Gastrocnemius medialis (tissue), 4 donors: Measurements from ENCODE around the gene LRIG1. TPM values are rescaled to one million over a fixed set of nuclear protein-coding genes. Genes with fewer than 3 reads are reported as not detected.
A peak's percentile ranks its signal among the peaks of the same experiment; 100 is the strongest.

ENCODE experiments used
- ATAC-seq, 2 donors: fragments of 150-250 bp; one replicate each; pipeline ENCODE4 v1.9.1; 2016
- DNase-seq, 2 donors: peaks; one replicate each; pipeline ENCODE4 v3.0.0-alpha.2; 2019
- H3K27ac ChIP-seq, 4 donors: fragments of 200-600 bp; sonication (generic); 1 replicate in 1 of 4; 2 replicates in 3 of 4; pipeline ENCODE4 v1.5.1; 2016 to 2018; ENCODE audit warnings: mild to moderate bottlenecking in 2 of 4, moderate library complexity in 1 of 4
- H3K27me3 ChIP-seq, 3 donors: fragments of 200-600 bp; sonication (generic) in 2 of 3; 1 replicate in 1 of 3; 2 replicates in 2 of 3; pipeline versions ENCODE4 v1.5.1 to v1.6.0; 2016 to 2019; ENCODE audit warnings: mild to moderate bottlenecking in 1 of 3, moderate library complexity in 1 of 3
- H3K36me3 ChIP-seq, 2 donors: fragments of 200-600 bp; sonication (generic) in 1 of 2; one replicate each; pipeline ENCODE4 v1.5.1; 2017 to 2018
- H3K4me1 ChIP-seq, 2 donors: fragments of 200-600 bp; sonication (generic) in 1 of 2; one replicate each; pipeline ENCODE4 v1.5.1; 2016 to 2017; ENCODE audit warnings: mild to moderate bottlenecking in 2 of 2
- H3K4me3 ChIP-seq, 4 donors: fragments of 200-600 bp; sonication (generic) in 3 of 4; 1 replicate in 1 of 4; 2 replicates in 3 of 4; pipeline ENCODE4 v1.5.1; 2016 to 2019; ENCODE audit warnings: mild to moderate bottlenecking in 2 of 4
- H3K9me3 ChIP-seq, 3 donors: fragments of 200-600 bp; sonication (generic) in 2 of 3; 1 replicate in 1 of 3; 2 replicates in 2 of 3; pipeline ENCODE4 v1.5.1; 2016 to 2019
- CTCF ChIP-seq, 5 experiments: fragments of 450-650 bp in 3 of 5; fragments of 200-600 bp in 2 of 5; sonication (generic) in 2 of 5; IDR thresholded peaks in 4 of 5; conservative IDR thresholded peaks in 1 of 5; 1 replicate in 4 of 5; 2 replicates in 1 of 5; pipeline ENCODE4 v1.5.1; 2016 to 2019; ENCODE audit warnings: antibody characterized with exemption in 5 of 5, mild to moderate bottlenecking in 3 of 5, moderate library complexity in 3 of 5
- POLR2A ChIP-seq, 2 donors: fragments of 450-650 bp; IDR thresholded peaks; one replicate each; pipeline ENCODE4 v1.6.1; 2017; ENCODE audit warnings: antibody characterized with exemption in 2 of 2, mild to moderate bottlenecking in 2 of 2, moderate library complexity in 2 of 2
- in situ Hi-C, 4 donors: fragments of 200-750 bp; cut with MboI; loops; one replicate each; pipeline versions ENCODE4 v1.15.0 to v1.8.0; 2017; ENCODE audit warnings: low sequenced_read_pairs in 4 of 4
- intact Hi-C: fragments of 100-400 bp; cut with DNase I; formaldehyde crosslinking; loops from one replicate; pipeline ENCODE4 v1.15.1; 2023; ENCODE audit warnings: low total_unique reads
- total RNA-seq, 4 donors: library from RNA; depleted of rRNA; stranded (reverse); fragments of >200 nt; gene quantifications; one replicate each; pipeline versions ENCODE4 v1.1.0 to v1.2.3, GENCODE V29; 2016

The LRIG1 gene
- total RNA-seq, 4 donors from 2014 or later, result 45.3 to 103 (median 58.6) TPM

- no peaks in the 10 kb centered on the region for H3K9me3 ChIP-seq
- no peak for DNase-seq
- H3K27ac ChIP-seq, result no peak overlapping the region
- in situ Hi-C loops (loop anchor here in 1 of 4 donors (10.0 kb wide), 1 partner anchor 57 kb away; no protein-coding TSS in a partner anchor), intact Hi-C loops (no loop called here)
- no peak for TF ChIP-seq POLR2A (IDR thresholded peaks at IDR 0.05)
- H3K36me3 ChIP-seq, result no peaks in the 10 kb centered on the region
- peaks cover 63 to 83% of the 10 kb centered on the region in 2 donors for H3K4me1 ChIP-seq
- no peak overlapping the region for H3K4me3 ChIP-seq
- no peaks in the 10 kb centered on the region for H3K27me3 ChIP-seq
- ATAC-seq, result no peak
Measured at GRCh38 chr3:66437341-66437929, 63.4 kb downstream of the LRIG1 start.

- in situ Hi-C loops, result loop anchor here in 1 of 4 donors (10.0 kb wide), 1 partner anchor 59 kb away; no protein-coding TSS in a partner anchor
- peak overlapping the region; percentile 37 to 77 (median 61) for H3K27ac ChIP-seq
- DNase-seq, result peak; percentile 58 to 76
- peak; percentile 44 for ATAC-seq
- no peaks in the 10 kb centered on the region for H3K9me3 ChIP-seq
- TF ChIP-seq POLR2A (IDR thresholded peaks at IDR 0.05), result no peak
- TF ChIP-seq CTCF (IDR thresholded peaks at IDR 0.05 in 4 of 5, conservative IDR thresholded peaks at IDR 0.05 in 1 of 5), result no peak
- H3K4me3 ChIP-seq, result no peak overlapping the region
- no peaks in the 10 kb centered on the region for H3K27me3 ChIP-seq
- peaks cover 63 to 83% of the 10 kb centered on the region in 2 donors for H3K4me1 ChIP-seq
- intact Hi-C loops, result no loop called here
- no peaks in the 10 kb centered on the region for H3K36me3 ChIP-seq
Measured at GRCh38 chr3:66435989-66436388, 64.8 kb downstream of the LRIG1 start.

GRCh38 chr3:66434726-66435125 is 66.1 kb downstream of the LRIG1 start:
- H3K27me3 ChIP-seq, result no peaks in the 10 kb centered on the region
- no peaks in the 10 kb centered on the region for H3K36me3 ChIP-seq
- H3K4me3 ChIP-seq, result no peak overlapping the region
- peak overlapping the region in 3 of 4 donors; percentile 37 to 77 (median 62) for H3K27ac ChIP-seq
- H3K4me1 ChIP-seq, result peaks cover 57 to 84% of the 10 kb centered on the region in 2 donors
- no peak for TF ChIP-seq CTCF (IDR thresholded peaks at IDR 0.05 in 4 of 5, conservative IDR thresholded peaks at IDR 0.05 in 1 of 5)
- no peak for TF ChIP-seq POLR2A (IDR thresholded peaks at IDR 0.05)
- intact Hi-C loops (no loop called here), in situ Hi-C loops (loop anchor here in 1 of 4 donors (10.0 kb wide), 1 partner anchor 60 kb away; no protein-coding TSS in a partner anchor)
- DNase-seq (no peak), ATAC-seq (no peak)
- no peaks in the 10 kb centered on the region for H3K9me3 ChIP-seq

GRCh38 chr3:66433522-66433782 is 67.4 kb downstream of the LRIG1 start:
- peaks cover 61 to 89% of the 10 kb centered on the region in 2 donors for H3K4me1 ChIP-seq
- H3K4me3 ChIP-seq, result no peak overlapping the region
- TF ChIP-seq CTCF (IDR thresholded peaks at IDR 0.05 in 4 of 5, conservative IDR thresholded peaks at IDR 0.05 in 1 of 5) (no peak), POLR2A (IDR thresholded peaks at IDR 0.05) (no peak)

GRCh38 chr3:66432767-66433521 is 67.9 kb downstream of the LRIG1 start:
- in situ Hi-C loops (loop anchor here in 1 of 4 donors (10.0 kb wide), 1 partner anchor 62 kb away; no protein-coding TSS in a partner anchor), intact Hi-C loops (no loop called here)
- DNase-seq (peak; percentile 75 to 92), ATAC-seq (peak; percentile 43 to 73)
- TF ChIP-seq CTCF (IDR thresholded peaks at IDR 0.05 in 4 of 5, conservative IDR thresholded peaks at IDR 0.05 in 1 of 5) (peak in 1 of 5 experiments; percentile 11), POLR2A (IDR thresholded peaks at IDR 0.05) (peak; percentile 26 to 60)
- H3K36me3 ChIP-seq, result no peaks in the 10 kb centered on the region
- no peaks in the 10 kb centered on the region for H3K27me3 ChIP-seq
- peak overlapping the region; percentile 77 to 90 (median 82) for H3K27ac ChIP-seq
- H3K4me3 ChIP-seq, result no peak overlapping the region
- H3K9me3 ChIP-seq, result no peaks in the 10 kb centered on the region
- H3K4me1 ChIP-seq, result peaks cover 66 to 89% of the 10 kb centered on the region in 2 donors

More at GRCh38 chr3:66433522-66433782, 67.4 kb downstream of the LRIG1 start:
- DNase-seq, result no peak
- no peaks in the 10 kb centered on the region for H3K27me3 ChIP-seq
- H3K36me3 ChIP-seq, result no peaks in the 10 kb centered on the region
- intact Hi-C loops (no loop called here), in situ Hi-C loops (loop anchor here in 1 of 4 donors (10.0 kb wide), 1 partner anchor 61 kb away; no protein-coding TSS in a partner anchor)
- no peaks in the 10 kb centered on the region for H3K9me3 ChIP-seq
- no peak for ATAC-seq
- H3K27ac ChIP-seq, result peak overlapping the region; percentile 77 to 90 (median 82)
